SK-N-SH (cell line): ENCODE data around the gene MCF2L. TPM values are rescaled to one million over a fixed set of nuclear protein-coding genes. Genes with fewer than 3 reads are reported as not detected.

Source experiments
- CTCF ChIA-PET: fragments of 300-600, 350-600 bp; formaldehyde crosslinking; extraction: SDS; loops from one replicate; lab custom pipeline; 2021; lab: Yijun Ruan, JAX
- POLR2A ChIA-PET: fragments of 350-600 bp; sonication (Branson Sonifier 250); formaldehyde crosslinking; extraction: SDS; loops from one replicate; lab custom pipeline; 2020; ENCODE audit warnings: antibody characterized with exemption, inconsistent platforms; lab: Yijun Ruan, JAX
- DNase-seq: peaks from one replicate; pipeline ENCODE4 v3.0.0; 2012
- H2AFZ ChIP-seq: fragments of 200-600 bp; sonication (generic); 2 replicates; pipeline ENCODE4 v1.8.1; 2016; ENCODE audit warnings: antibody characterized with exemption, mild to moderate bottlenecking, low read depth
- H3F3A ChIP-seq: fragments of 200-600 bp; sonication (generic); replicated peaks from 2 replicates; pipeline ENCODE3; 2016; ENCODE audit warnings: antibody characterized with exemption, mild to moderate bottlenecking; ENCODE audit not compliant: insufficient read depth
- H3K27ac ChIP-seq, 2 experiments: fragments of 200-500 bp in 1 of 2; fragments of 200-600 bp in 1 of 2; sonication (Bioruptor generic) in 1 of 2; sonication (generic), shearing (Covaris generic) in 1 of 2; 2 replicates each; pipeline versions ENCODE4 v1.5.1 to v1.6.1; 2014 to 2016; ENCODE audit warnings: low read depth in 2 of 2, inconsistent platforms in 1 of 2, low read length in 1 of 2, mild to moderate bottlenecking in 1 of 2, mixed read lengths in 1 of 2
- H3K27me3 ChIP-seq: fragments of 200-600 bp; sonication (generic), shearing (Covaris generic); 2 replicates; pipeline ENCODE4 v1.6.1; 2016; ENCODE audit warnings: mixed run types; ENCODE audit not compliant: insufficient read depth
- H3K36me3 ChIP-seq, 2 experiments: fragments of 200-500 bp in 1 of 2; fragments of 200-600 bp in 1 of 2; sonication (Bioruptor generic) in 1 of 2; sonication (generic) in 1 of 2; replicated peaks in 1 of 2; 2 replicates each; pipeline versions ENCODE3 to v1.5.1; 2014 to 2016; ENCODE audit warnings: low read length in 1 of 2, mild to moderate bottlenecking in 1 of 2; ENCODE audit not compliant: insufficient read depth in 2 of 2, control insufficient read depth in 1 of 2
- H3K4me1 ChIP-seq, 2 experiments: fragments of 200-500 bp in 1 of 2; fragments of 200-600 bp in 1 of 2; sonication (Bioruptor generic) in 1 of 2; sonication (generic), shearing (Covaris generic) in 1 of 2; 2 replicates each; pipeline versions ENCODE4 v1.5.1 to v1.6.1; 2014 to 2016; ENCODE audit warnings: low read depth in 1 of 2, low read length in 1 of 2, mixed run types in 1 of 2; ENCODE audit not compliant: insufficient read depth in 2 of 2, control insufficient read depth in 1 of 2
- H3K4me2 ChIP-seq: fragments of 200-600 bp; sonication (generic), shearing (Covaris generic); 2 replicates; pipeline ENCODE4 v1.6.1; 2017; ENCODE audit warnings: mixed run types
- H3K4me3 ChIP-seq, 2 experiments: fragments of 200-500 bp in 1 of 2; fragments of 200-600 bp in 1 of 2; sonication (Bioruptor generic) in 1 of 2; sonication (generic), shearing (Covaris generic) in 1 of 2; 2 replicates each; pipeline versions ENCODE4 v1.5.1 to v1.8.1; 2014 to 2016; ENCODE audit warnings: low read depth in 2 of 2, inconsistent platforms in 1 of 2, low read length in 1 of 2, mild to moderate bottlenecking in 1 of 2, mixed read lengths in 1 of 2, moderate library complexity in 1 of 2
- H3K79me2 ChIP-seq: fragments of 200-600 bp; sonication (generic); 2 replicates; pipeline ENCODE4 v1.8.1; 2017; ENCODE audit warnings: mild to moderate bottlenecking; ENCODE audit not compliant: insufficient read depth
- H3K9ac ChIP-seq: fragments of 200-600 bp; sonication (generic); 2 replicates; pipeline ENCODE4 v1.6.1; 2017; ENCODE audit warnings: mixed run types
- H3K9me2 ChIP-seq: fragments of 200-600 bp; sonication (generic); 2 replicates; pipeline ENCODE4 v1.6.1; 2017; ENCODE audit warnings: mixed run types
- H3K9me3 ChIP-seq: fragments of 200-600 bp; sonication (generic); 2 replicates; pipeline ENCODE4 v1.6.1; 2017; ENCODE audit warnings: mixed run types, mild to moderate bottlenecking, moderate library complexity
- H4K20me1 ChIP-seq: fragments of 200-600 bp; sonication (generic); 2 replicates; pipeline ENCODE4 v1.6.1; 2017; ENCODE audit warnings: mild to moderate bottlenecking, mixed run types; ENCODE audit not compliant: insufficient read depth
- EP300 ChIP-seq, 2 experiments: IDR thresholded peaks; 2 replicates each; pipeline versions ENCODE4 v1.4.0 to v1.6.1; 2012; ENCODE audit warnings: borderline replicate concordance in 1 of 2, low read depth in 1 of 2, low read length in 1 of 2
- FOSL2 ChIP-seq: IDR thresholded peaks from 2 replicates; pipeline ENCODE4 v1.4.0; 2012; ENCODE audit warnings: low read depth, mild to moderate bottlenecking, moderate library complexity, borderline replicate concordance
- FOXJ3 ChIP-seq: sonication (generic); formaldehyde crosslinking; IDR thresholded peaks from 2 replicates; pipeline ENCODE4 v1.5.1; 2020; ENCODE audit warnings: mild to moderate bottlenecking, missing genetic modification reagents
- FOXM1 ChIP-seq: IDR thresholded peaks from 2 replicates; pipeline ENCODE4 v1.4.0; 2012; ENCODE audit warnings: low read depth, mild to moderate bottlenecking
- GATA2 ChIP-seq: sonication (generic); formaldehyde crosslinking; IDR thresholded peaks from 2 replicates; pipeline ENCODE4 v1.5.0; 2020; ENCODE audit warnings: mild to moderate bottlenecking, missing genetic modification reagents
- NFIC ChIP-seq: IDR thresholded peaks from 2 replicates; pipeline ENCODE4 v1.4.0; 2012; ENCODE audit warnings: borderline replicate concordance
- NRF1 ChIP-seq: IDR thresholded peaks from 2 replicates; pipeline ENCODE4 v1.6.1; 2012; ENCODE audit warnings: low read depth, mild to moderate bottlenecking, low read length
- POLR2AphosphoS5 ChIP-seq: IDR thresholded peaks from 2 replicates; pipeline ENCODE4 v1.6.1; 2012; ENCODE audit warnings: low read depth, low read length
- TCF12 ChIP-seq: IDR thresholded peaks from 2 replicates; pipeline ENCODE4 v1.4.0; 2012
- WGBS: methylation state at CpG from one replicate; pipeline ENCODE4 v1.1.6; 2017; ENCODE audit warnings: low lambda C conversion rate; 5-methylcytosine and 5-hydroxymethylcytosine counted together
- polyA plus RNA-seq, 3 experiments: library from polyadenylated mRNA; depleted of rRNA; stranded (reverse); fragments of >200 nt; gene quantifications; 2 replicates each; pipeline ENCODE4 v1.2.3, GENCODE V29; 2012
- TF ChIP-seq, protein P1 (sequence below): IDR thresholded peaks from 2 replicates; pipeline ENCODE4 v1.6.1; 2012; ENCODE audit warnings: mild to moderate bottlenecking, low read depth, low read length, moderate library complexity
- TF ChIP-seq, protein P2 (sequence below): IDR thresholded peaks from 2 replicates; pipeline ENCODE4; 2012
- TF ChIP-seq, protein P3 (sequence below): IDR thresholded peaks from 2 replicates; pipeline ENCODE4 v1.4.0; 2012; ENCODE audit warnings: low read depth, borderline replicate concordance

The MCF2L gene
- polyA plus RNA-seq, 1 of the 3 experiments (the other 2 are of a cell fraction), result 0.56 TPM

DNA sequence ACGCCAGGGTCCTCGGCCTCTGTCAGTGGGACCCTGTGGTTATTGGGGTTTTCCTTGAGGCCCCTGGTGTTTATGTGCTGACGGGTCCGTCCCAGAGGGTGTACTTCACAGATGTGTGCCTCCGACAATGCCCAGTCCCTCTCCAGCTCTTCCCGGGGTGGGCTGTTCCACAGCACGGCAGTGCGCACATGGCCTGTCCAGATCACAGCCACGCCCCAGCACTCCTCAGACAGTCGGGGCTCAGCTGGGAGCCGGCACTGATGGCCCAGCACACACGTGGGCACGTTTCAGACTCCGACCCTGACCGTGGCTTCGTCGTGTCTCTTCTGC, 119.6 kb downstream of the MCF2L start:
- TF ChIP-seq, protein P1, sequence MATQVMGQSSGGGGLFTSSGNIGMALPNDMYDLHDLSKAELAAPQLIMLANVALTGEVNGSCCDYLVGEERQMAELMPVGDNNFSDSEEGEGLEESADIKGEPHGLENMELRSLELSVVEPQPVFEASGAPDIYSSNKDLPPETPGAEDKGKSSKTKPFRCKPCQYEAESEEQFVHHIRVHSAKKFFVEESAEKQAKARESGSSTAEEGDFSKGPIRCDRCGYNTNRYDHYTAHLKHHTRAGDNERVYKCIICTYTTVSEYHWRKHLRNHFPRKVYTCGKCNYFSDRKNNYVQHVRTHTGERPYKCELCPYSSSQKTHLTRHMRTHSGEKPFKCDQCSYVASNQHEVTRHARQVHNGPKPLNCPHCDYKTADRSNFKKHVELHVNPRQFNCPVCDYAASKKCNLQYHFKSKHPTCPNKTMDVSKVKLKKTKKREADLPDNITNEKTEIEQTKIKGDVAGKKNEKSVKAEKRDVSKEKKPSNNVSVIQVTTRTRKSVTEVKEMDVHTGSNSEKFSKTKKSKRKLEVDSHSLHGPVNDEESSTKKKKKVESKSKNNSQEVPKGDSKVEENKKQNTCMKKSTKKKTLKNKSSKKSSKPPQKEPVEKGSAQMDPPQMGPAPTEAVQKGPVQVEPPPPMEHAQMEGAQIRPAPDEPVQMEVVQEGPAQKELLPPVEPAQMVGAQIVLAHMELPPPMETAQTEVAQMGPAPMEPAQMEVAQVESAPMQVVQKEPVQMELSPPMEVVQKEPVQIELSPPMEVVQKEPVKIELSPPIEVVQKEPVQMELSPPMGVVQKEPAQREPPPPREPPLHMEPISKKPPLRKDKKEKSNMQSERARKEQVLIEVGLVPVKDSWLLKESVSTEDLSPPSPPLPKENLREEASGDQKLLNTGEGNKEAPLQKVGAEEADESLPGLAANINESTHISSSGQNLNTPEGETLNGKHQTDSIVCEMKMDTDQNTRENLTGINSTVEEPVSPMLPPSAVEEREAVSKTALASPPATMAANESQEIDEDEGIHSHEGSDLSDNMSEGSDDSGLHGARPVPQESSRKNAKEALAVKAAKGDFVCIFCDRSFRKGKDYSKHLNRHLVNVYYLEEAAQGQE, result no peak
- TF ChIP-seq, protein P2, sequence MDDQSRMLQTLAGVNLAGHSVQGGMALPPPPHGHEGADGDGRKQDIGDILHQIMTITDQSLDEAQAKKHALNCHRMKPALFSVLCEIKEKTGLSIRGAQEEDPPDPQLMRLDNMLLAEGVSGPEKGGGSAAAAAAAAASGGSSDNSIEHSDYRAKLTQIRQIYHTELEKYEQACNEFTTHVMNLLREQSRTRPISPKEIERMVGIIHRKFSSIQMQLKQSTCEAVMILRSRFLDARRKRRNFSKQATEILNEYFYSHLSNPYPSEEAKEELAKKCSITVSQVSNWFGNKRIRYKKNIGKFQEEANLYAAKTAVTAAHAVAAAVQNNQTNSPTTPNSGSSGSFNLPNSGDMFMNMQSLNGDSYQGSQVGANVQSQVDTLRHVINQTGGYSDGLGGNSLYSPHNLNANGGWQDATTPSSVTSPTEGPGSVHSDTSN, result no peak
- no peak for TF ChIP-seq NRF1
- no peak for TF ChIP-seq POLR2AphosphoS5
- no peak for TF ChIP-seq EP300 (IDR thresholded peaks at IDR 0.05; ENCODE audit: borderline replicate concordance in 1 of 2, low read depth in 1 of 2, low read length in 1 of 2)
- no peak for TF ChIP-seq NFIC
- no peak for TF ChIP-seq FOXJ3 (CRISPR knock-in tag)
- TF ChIP-seq, protein P3, sequence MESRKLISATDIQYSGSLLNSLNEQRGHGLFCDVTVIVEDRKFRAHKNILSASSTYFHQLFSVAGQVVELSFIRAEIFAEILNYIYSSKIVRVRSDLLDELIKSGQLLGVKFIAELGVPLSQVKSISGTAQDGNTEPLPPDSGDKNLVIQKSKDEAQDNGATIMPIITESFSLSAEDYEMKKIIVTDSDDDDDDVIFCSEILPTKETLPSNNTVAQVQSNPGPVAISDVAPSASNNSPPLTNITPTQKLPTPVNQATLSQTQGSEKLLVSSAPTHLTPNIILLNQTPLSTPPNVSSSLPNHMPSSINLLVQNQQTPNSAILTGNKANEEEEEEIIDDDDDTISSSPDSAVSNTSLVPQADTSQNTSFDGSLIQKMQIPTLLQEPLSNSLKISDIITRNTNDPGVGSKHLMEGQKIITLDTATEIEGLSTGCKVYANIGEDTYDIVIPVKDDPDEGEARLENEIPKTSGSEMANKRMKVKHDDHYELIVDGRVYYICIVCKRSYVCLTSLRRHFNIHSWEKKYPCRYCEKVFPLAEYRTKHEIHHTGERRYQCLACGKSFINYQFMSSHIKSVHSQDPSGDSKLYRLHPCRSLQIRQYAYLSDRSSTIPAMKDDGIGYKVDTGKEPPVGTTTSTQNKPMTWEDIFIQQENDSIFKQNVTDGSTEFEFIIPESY, result no peak
- TF ChIP-seq FOSL2, result no peak
- TF ChIP-seq TCF12, result no peak
- TF ChIP-seq GATA2 (CRISPR knock-in tag), result no peak
- no peak for TF ChIP-seq FOXM1
- TF ChIP-seq, all 33 proteins: peak for 0
- CTCF ChIA-PET, result no interaction called here

More for the DNA sequence above, 119.6 kb downstream of the MCF2L start:
- no peak overlapping the region for H3K4me2 ChIP-seq
- no peaks in the 10 kb centered on the region for H3K79me2 ChIP-seq
- no peak for DNase-seq
- H3K9me2 ChIP-seq, result no peaks in the 10 kb centered on the region
- H3F3A ChIP-seq, result no peaks in the 10 kb centered on the region
- H3K9me3 ChIP-seq, result no peaks in the 10 kb centered on the region
- WGBS, result 72% methylated on average over 10 of the region's 17 CpGs
- POLR2A ChIA-PET, result no interaction called here
- no peak overlapping the region for H3K4me3 ChIP-seq
- H3K27ac ChIP-seq, result no peak overlapping the region
- H4K20me1 ChIP-seq, result no peaks in the 10 kb centered on the region
- H3K27me3 ChIP-seq, result no peaks in the 10 kb centered on the region
- H3K4me1 ChIP-seq, result peaks cover 0 to 6% of the 10 kb centered on the region in 2 experiments; a peak in 1 of 4 replicates
- H2AFZ ChIP-seq, result no peak overlapping the region
- H3K36me3 ChIP-seq, result no peaks in the 10 kb centered on the region
- H3K9ac ChIP-seq, result no peak overlapping the region
